SK-N-SH treated with all-trans-retinoic acid at 6 μM for 48 hours (cell line): ENCODE measurements around the gene C3.

Source experiments
- ZC3H10 ChIP-seq: fragments of 250-450 bp; sonication (Bioruptor Pico); IDR thresholded peaks from 2 replicates; pipeline ENCODE4 v1.5.1; 2021; ENCODE audit warnings: mild to moderate bottlenecking, moderate library complexity
- ZFP30 ChIP-seq: fragments of 450-650 bp; formaldehyde crosslinking; IDR thresholded peaks from 2 replicates; pipeline ENCODE4 v1.5.0; 2022; ENCODE audit warnings: mild to moderate bottlenecking, moderate library complexity
- ZNF565 ChIP-seq: fragments of 450-650 bp; formaldehyde crosslinking; conservative IDR thresholded peaks from 2 replicates; pipeline ENCODE4 v1.5.0; 2020; ENCODE audit warnings: low read depth, mild to moderate bottlenecking, moderate library complexity
- ZNF70 ChIP-seq: fragments of 450-650 bp; formaldehyde crosslinking; IDR thresholded peaks from 2 replicates; pipeline ENCODE4 v1.5.0; 2020; ENCODE audit warnings: mild to moderate bottlenecking, moderate library complexity
- TF ChIP-seq, protein P1 (sequence below): fragments of 250-450 bp; sonication (Bioruptor Pico); IDR thresholded peaks from 2 replicates; pipeline ENCODE4 v1.5.0; 2020; ENCODE audit warnings: mild to moderate bottlenecking, moderate library complexity

DNA sequence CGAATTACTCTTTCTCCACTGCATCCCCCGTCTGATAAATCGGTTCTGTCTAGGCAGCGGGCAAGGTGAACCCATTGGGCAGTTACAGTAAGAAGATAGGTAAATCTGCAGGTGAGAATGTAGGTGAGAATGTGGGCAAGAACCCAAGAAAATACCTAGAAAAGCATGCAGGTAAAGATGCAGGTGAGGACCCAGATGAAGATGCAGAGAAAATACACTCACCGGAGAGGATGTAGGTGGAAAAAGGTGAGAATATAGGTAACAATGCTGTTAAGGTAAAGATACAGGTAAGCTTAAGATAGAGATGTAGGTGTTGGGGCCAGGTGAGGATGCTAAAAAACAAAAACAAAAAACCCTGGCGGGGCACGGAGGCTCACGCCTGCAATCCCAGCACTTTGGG is 44.2 kb downstream of the C3 start:
- TF ChIP-seq ZNF70 (CRISPR knock-in tag) (no peak), ZFP30 (CRISPR knock-in tag) (no peak), ZNF565 (CRISPR knock-in tag) (no peak), ZC3H10 (no peak)
- TF ChIP-seq, protein P1, sequence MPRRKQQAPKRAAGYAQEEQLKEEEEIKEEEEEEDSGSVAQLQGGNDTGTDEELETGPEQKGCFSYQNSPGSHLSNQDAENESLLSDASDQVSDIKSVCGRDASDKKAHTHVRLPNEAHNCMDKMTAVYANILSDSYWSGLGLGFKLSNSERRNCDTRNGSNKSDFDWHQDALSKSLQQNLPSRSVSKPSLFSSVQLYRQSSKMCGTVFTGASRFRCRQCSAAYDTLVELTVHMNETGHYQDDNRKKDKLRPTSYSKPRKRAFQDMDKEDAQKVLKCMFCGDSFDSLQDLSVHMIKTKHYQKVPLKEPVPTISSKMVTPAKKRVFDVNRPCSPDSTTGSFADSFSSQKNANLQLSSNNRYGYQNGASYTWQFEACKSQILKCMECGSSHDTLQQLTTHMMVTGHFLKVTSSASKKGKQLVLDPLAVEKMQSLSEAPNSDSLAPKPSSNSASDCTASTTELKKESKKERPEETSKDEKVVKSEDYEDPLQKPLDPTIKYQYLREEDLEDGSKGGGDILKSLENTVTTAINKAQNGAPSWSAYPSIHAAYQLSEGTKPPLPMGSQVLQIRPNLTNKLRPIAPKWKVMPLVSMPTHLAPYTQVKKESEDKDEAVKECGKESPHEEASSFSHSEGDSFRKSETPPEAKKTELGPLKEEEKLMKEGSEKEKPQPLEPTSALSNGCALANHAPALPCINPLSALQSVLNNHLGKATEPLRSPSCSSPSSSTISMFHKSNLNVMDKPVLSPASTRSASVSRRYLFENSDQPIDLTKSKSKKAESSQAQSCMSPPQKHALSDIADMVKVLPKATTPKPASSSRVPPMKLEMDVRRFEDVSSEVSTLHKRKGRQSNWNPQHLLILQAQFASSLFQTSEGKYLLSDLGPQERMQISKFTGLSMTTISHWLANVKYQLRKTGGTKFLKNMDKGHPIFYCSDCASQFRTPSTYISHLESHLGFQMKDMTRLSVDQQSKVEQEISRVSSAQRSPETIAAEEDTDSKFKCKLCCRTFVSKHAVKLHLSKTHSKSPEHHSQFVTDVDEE (CRISPR knock-in tag), result no peak
